HG03354 (cell line): ENCODE results near the gene GNE.
"Not testable (repeated sequence)": the region's sequence is repeated elsewhere in the genome, so short reads cannot be mapped to it uniquely, and the experiment has no call there.

ENCODE experiments used
- ATAC-seq: cut with Tn5 transposase; IDR thresholded peaks from one replicate; pipeline ENCODE4 v1.9.1; 2021; ENCODE audit warnings: mild to moderate bottlenecking; ENCODE audit not compliant: unreplicated experiment, poor library complexity, severe bottlenecking

The GNE gene

DNA sequence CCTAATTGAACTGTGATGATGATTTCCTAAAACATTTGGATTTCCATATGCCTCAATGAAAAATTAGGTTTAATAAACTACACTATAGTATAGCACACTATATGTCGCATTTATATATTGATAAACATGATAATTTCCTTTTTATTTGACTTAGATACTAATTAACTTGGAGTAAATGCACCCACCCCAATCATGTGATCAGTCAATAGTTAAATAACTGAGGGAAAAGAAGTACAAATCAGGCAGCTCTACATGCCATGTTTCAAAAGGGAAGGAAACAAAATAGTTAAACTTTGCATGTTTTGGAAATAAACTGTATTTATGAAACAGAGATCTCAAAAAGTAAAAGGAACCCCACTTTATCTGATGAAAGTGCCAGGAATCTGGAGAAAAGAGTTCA is 18.0 kb upstream of the GNE start:
- ATAC-seq = no peak

DNA sequence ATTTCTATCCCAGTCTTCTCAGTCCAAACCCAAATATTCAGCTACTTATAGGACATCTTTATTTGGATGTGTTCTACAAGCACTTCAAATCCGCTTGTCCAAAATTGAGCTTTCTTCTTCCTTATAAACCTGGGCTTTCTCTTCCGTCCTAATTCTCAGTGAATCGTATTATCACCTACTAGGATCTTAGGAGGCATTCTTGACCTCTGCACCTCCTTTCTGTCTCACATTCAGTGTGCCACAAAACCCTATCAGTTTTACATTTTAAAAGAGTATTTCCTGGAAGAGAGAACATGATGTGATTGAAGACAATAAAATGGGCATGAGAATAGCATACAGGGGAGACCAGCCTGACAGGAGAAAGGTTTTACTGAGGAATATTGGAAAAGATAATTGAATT is 16.8 kb upstream of the GNE start:
- ATAC-seq = no peak

DNA sequence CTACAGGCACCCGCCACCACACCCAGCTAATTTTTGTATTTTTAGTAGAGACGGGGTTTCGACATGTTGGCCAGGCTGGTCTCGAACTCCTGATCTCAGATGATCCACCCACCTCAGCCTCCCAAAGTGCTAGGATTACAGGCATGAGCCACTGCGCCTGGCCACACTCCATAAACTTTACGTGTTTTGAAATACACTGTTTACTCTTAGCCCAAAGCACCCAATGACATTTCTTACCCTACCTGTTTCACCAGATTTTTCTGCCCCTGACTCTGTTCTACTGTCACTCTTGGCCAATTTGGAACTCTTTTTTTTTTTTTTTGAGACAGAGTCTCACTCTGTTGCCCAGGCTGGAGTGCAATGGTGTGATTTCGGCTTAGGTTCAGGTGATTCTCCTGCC is 15.1 kb upstream of the GNE start:
- not testable (repeated sequence) for ATAC-seq

DNA sequence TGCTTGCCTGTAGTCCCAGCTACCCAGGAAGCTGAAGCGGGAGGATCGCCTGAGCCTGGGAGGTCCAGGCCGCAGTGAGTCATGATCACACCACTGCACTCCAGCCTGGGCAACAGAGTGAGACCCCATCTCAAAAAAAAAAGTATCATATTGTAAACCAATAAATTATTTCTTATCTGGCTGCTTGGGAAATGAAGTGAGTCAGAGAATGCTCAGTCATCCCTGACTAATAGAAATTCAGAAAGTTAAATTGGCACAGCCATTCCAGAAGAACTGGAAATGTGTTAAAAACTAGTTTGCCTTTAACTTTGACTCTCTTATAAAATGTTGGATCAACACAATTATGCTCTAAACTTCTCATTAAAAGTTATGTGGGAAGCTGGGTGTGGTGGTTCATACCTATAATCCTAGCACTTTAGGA is 9.8 kb upstream of the GNE start:
- ATAC-seq = no peak

DNA sequence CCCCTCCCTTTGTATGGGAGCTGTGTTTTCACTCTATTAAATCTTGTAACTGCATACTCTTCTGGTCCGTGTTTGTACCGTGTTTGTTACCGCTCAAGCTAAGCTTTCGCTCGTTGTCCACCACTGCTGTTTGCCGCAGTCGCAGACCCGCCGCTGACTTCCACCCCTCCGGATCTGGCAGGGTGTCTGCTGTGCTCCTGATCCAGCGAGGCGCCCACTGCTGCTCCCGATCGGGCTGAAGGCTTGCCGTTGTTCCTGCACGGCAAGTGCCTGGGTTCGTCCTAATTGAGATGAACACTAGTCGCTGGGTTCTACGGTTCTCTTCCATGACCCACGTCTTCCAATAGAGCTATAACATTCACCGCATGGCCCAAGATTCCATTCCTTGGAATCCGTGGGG is 6.6 kb upstream of the GNE start:
- no peak for ATAC-seq

DNA sequence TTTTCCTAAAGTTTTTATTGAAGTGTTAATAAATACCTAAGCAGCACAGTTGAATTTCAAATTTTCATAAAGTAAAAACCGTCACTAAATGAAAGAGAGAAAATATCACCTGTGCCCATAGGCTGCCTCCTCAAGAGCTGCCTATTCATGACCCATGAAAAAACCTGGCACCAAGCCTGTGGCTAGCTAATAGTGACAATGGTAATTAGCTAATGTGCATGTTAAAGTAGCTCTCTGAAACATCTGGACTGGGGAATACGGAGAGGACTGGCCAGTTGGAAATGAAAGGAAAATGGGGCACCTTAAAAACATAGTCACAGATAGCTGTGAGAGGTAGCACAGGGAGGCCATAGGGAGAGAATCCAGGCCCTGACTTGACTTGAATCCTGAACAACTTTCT is 5.4 kb upstream of the GNE start:
- ATAC-seq = no peak

DNA sequence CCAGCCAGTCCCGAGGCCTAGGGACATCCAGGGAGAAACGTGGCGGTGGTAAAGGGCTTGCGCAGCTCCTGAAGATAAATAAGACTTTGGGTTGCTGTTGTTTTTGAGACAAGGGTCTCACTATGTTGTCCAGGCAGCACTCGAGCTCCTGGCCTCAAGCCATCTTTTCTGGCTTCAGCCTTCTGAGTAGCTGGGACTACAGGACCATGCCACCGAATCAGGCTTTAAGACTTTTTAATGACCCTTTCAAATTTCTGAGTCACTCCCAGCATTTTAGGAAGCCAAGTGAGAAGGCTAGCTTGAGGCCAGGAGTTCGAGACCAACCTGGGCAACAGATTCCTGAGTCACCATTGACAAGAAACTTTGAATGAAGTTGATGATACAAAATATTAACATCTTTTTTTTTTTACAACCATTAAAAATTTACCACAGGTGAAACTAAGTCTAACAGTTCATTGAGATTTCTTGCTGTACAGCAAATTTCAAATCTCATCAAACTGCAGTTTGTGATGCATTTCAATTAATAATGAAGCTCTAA is 817 bp upstream of the GNE start:
- ATAC-seq = no peak

DNA sequence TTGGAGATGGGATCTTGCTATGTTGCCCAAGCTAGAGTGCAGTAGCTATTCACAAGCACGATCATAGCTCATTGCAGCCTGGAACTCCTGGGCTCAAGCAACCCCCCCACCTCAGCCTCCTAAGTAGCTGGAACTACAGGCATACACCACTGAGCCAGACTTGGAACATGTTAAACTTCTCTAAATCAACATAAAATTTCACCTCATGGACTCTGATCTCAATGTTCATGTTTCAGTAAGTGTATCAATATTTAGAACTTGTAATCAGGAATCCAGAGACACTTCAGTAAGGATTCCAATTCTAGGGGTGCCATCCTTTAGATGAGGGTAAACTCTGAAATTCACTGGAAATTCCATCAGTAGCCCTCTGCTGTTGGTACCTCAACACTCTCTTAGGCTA is 6.8 kb downstream of the GNE start:
- no peak for ATAC-seq

DNA sequence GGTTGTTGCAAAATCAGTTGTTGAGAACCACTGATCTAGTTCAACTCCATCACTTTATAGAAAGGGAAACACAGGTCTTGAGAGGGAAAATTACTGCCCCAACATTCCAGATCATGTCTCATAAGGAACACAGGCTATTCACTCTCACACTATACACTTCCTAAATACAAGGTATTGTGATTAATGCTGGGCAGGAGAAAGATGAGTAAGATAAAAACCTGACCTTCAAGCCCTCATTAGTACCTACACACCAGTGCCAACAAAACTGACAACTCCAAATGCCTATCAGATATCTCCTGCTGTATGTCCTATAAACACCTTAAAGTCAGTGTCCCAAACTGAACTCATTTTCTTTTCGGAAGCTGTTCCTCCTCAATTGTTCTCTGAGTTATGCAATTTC is 8.2 kb downstream of the GNE start:
- ATAC-seq = no peak

DNA sequence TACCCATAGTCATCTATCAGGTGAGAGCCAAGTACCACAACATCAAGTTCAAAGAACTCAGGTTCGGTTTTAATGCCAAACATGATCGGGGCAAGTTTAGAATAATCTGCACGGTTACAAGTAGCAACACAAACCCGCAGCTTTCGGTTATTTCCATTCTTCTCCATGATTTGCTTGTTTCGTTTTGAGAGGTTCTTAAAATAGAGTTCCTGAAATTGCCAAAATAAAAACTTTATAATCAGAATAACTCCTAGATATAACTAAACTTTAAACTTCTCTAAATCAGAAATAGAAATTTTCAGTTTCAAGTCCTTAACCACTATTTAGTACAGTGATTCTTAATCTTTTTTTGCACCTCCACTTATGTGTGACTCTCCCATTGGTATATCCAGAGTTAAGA is 9.1 kb downstream of the GNE start:
- no peak for ATAC-seq

DNA sequence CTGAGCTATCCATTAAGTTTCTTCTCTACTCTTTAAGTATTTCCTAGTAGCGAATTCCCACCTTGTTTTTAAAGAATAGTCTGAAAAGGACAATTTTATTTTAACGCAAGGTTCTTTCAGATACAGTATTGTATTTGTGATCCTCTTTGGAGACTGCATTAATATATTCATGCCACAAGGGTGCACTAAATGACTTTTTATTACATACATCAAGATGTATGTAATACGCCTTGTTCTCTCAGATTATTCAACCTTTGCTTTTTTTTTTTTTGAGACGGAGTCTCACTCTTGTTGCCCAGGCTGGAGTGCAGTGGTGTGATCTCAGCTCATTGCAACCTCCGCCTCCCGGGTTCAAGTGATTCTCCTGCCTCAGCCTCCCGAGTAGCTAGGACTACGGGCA is 10.2 kb downstream of the GNE start:
- not testable (repeated sequence) for ATAC-seq

DNA sequence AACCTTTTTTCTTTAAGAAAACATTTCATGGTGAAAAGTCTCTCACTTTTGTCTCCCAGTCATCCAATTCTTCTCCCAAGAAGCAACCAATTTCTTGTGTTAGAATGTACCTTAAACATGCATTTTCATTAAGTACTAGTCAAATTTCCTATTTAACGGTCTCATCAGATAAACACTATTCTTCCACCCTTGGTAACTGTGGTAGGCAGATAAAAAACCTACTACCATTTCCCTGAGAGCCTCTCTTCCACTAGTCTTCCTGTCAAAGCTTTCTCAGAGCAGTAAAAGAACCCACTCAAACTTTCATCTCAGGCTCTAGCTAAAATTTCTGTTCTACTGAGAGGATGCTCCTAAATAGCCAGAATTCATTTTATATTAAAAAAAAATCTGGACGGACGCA is 10.9 kb downstream of the GNE start:
- ATAC-seq = no peak

DNA sequence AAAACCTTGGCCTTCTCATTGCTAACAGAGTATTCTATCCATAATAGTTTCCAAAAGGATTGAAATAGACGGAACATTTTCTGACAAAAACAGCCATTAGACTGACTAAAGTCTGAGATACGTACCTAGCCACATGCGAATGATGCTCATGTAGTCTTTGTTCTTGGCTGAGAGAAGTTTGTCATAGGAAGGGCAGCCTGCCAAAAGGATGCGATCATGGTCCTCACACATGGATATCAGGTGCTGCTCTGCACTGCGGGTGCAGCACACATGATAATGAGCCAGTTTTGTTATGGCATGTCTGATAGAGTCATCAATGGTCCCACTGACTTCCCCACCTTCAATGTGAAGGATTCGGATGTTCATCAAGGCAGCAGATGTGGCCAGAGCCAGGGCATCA is 12.3 kb downstream of the GNE start:
- ATAC-seq = no peak

DNA sequence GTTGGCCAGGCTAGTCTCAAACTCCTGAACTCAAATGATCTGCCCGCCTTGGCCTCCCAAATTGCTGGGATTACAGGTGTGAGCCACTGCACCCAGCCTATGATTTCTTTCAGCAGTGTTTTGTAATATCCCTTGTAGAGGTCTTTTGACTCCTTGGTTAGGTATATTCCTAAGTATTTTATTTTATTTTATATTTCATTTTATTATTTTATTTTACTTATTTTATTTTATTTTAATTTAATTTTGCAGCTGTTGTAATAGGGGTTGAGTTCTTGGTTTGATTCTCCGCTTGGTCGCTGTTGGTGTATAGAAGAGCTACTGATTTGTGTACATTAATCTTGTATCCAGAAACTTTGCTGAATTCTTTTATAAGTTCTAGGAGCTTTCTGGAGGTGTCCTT is 18.6 kb downstream of the GNE start:
- not testable (repeated sequence) for ATAC-seq

DNA sequence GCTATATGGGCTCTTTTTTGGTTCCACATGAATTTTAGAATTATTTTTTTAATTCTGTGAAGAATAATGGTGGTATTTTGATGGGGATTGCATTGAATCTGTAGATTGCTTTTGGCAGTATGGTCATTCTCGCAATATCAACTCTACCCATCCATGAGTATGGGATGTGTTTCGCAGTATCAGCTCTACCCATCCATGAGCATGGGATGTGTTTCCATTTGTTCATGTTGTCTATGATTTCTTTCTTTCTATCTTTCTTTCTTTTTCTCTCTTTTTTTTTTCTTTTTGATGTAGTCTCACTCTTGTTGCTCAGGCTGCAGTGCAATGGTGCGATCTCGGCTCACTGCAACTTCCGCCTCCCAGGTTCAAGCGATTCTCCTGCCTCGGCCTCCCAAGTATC is 19.0 kb downstream of the GNE start:
- ATAC-seq = not testable (repeated sequence)

DNA sequence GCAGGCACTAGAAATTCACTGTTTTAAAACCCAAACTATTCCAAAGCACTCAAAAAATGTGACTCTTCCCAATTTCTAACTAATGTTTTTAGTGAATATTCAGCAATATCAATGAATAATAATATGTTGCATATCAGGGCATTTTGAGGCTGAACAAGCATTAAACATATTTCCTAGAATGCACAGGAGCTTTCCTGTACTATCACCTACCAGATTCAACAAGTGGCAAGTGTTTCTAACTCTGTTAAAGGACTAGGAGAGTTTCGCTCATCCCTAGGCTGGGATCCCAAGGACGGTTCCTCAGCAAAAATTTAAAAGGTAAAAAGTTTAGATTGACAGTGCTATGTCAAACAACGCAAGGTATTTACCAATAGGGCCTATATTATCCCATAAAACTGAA is 21.0 kb downstream of the GNE start:
- no peak for ATAC-seq

DNA sequence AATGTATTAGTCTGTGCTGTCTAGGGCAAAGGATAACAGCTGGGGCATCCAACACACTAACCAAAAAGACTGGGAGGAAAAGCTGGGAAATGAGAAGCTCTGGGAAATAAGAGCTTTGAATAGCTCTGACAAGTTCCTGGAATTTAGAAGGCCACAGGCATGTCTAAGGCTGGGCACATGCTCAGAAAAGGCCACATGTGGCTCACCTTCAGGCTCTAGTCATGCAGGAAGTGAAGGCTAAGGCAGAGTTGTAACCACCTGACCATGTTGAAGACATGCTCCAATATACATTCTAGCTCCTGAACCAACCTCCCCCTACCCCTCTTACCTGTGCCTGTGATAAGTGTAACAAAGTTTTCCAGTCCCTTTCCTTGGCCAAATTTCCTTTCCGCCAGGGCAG is 35.8 kb downstream of the GNE start:
- ATAC-seq = no peak

DNA sequence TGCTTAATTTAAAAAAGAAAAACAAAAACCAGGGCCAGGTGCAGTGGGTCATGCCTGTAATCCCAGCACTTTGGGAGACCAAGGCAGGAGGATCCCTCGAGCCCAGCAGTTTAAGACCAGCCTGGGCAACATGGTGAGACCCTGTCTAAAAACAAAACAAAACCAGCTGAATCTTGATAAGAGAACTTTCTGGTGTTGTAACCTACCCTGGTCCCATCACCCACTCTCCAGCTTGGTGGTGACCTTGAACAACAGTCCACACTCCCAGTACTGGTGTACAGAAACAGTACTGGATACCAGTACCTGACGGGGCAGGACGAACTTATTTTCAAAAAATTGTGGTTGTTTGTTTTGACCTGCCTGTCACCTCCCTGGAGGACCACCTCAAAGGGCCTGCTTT is 36.6 kb downstream of the GNE start:
- ATAC-seq = no peak

DNA sequence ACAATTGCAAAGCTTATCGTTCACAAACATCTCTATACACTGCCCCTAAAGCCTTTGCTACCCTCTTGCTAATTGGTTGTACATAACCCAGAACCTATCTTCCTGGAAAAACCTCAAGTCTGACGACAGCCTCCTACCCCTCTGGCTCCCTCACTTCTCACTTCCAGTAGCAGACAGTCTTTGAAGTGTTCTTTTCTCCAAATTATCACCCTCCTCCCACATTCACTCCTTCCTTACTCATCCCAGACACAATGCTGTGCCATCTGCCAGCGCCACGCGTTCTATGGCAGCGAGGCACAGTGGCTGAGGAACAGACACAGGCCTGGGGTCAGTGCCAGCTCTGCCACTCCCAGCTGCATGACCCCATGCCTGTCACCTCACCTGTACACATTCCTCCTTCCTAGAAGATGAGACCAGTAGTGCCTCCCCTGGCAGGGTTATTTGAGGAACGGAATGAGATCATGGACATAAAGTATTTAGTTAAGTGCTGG is 39.8 kb downstream of the GNE start:
- ATAC-seq = no peak

DNA sequence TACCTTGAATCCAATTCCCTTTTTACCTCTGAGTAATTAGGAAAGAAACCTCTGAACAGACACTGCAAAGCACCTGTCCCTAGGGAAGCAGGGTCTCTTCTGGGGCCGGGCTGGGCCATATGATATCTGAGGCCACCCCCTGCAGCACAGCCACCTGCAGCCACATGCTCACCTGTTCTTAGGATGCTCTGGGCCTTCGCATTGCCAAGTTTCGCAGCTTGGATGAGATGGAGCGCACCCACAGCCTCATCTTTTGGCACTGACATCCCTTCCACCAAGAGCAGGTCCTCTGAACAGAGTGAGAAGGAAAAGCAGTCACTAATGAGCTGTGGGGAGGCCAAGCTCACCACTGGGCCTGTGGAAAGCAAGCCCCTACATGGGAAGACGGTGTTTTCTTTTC is 40.2 kb downstream of the GNE start:
- no peak for ATAC-seq

DNA sequence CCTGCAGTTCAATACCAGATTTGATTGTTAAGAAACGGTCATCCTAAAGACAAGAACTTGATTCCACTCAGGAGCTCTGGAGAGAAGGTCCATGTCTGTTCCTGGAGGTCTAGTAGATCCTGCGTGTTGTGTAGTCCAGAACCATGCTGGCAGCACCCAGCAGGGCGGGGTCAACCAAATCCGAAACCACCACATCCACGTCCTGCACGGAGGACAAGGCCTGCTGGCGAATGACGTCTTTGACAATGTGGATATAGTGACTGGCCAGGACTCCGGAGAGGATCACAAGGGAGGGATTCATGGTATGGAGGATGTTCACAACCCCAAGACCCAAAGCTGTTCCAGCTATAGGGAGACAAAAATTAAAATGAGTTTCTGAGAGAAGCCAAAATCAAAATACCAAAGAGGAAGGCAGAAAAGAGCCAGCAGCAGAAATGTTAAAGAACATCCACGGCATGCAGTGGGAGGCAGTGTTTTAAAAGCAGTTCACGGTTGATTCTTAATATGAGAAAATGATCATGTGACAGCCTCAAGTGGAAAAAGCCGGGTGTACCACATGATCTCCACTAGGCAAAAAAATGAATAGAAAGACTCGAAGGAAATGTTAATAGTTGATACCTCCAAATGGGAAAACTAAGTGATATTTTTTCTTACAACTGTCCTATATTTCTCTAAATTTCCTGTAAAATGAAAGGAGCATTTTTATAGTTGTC is 40.8 kb downstream of the GNE start:
- no peak for ATAC-seq

DNA sequence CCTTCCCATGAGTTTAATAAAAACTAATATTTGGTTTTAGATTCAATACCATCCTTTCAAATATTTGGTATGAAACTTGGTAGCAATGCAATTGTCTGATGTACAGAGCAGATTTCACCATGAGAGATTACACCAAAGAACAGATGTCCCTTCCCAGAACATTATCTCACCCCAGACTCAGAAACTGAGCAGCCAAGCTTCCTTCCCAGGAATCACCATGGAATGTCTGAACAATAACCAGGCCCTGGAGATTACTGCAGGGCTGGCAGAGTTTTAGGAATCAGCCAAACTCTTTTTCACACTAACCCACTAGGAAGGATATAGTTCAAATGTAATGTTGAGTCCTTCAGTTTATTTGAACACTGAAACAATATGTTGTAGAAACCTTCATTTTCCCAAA is 43.7 kb downstream of the GNE start:
- no peak for ATAC-seq
